Stimulated activated CD4-positive, alpha-beta T cell treated with anti-CD3 and anti-CD28 coated beads, Interleukin-1b, Interleukin-23, amount 100 ng/mL, for 1 hour (primary cell): ENCODE results near the gene GGTLC3.
"Not testable (repeated sequence)": the region's sequence is repeated elsewhere in the genome, so short reads cannot be mapped to it uniquely, and the experiment has no call there.

Source experiments
- DNase-seq, 2 donors: peaks; one replicate each; pipeline ENCODE4 v3.0.0-alpha.2; 2020; ENCODE audit warnings: low read depth in 2 of 2

GGTLC3 gene

GRCh38 chr22:18518061-18518460, at the start of gene GGTLC3:
TSS of gene GGTLC3 (minus strand) at chr22:18518161. CDS start at chr22:18517897, 264 bp downstream.
- DNase-seq, result not testable (repeated sequence)

GRCh38 chr22:18560099-18560974, 42.4 kb upstream of the GGTLC3 start:
- not testable (repeated sequence) for DNase-seq

GRCh38 chr22:18558939-18559338, 41.0 kb upstream of the GGTLC3 start:
- DNase-seq, result not testable (repeated sequence)

GRCh38 chr22:18558516-18558915, 40.6 kb upstream of the GGTLC3 start:
- not testable (repeated sequence) for DNase-seq

- DNase-seq, result not testable (repeated sequence)
Measured at GRCh38 chr22:18554280-18555256, 36.6 kb upstream of the GGTLC3 start.

- DNase-seq, result not testable (repeated sequence)
Measured at GRCh38 chr22:18552839-18553597, 35.1 kb upstream of the GGTLC3 start.

GRCh38 chr22:18551046-18551445, 33.1 kb upstream of the GGTLC3 start:
- not testable (repeated sequence) for DNase-seq

- DNase-seq, result not testable (repeated sequence)
Measured at GRCh38 chr22:18549458-18550179, 31.7 kb upstream of the GGTLC3 start.

- DNase-seq, result not testable (repeated sequence)
Measured at GRCh38 chr22:18544615-18545014, 26.7 kb upstream of the GGTLC3 start.

- DNase-seq, result not testable (repeated sequence)
Measured at GRCh38 chr22:18543400-18543799, 25.4 kb upstream of the GGTLC3 start.

- DNase-seq, result not testable (repeated sequence)
Measured at GRCh38 chr22:18539994-18540393, 22.0 kb upstream of the GGTLC3 start.

GRCh38 chr22:18534315-18534714, 16.4 kb upstream of the GGTLC3 start:
- not testable (repeated sequence) for DNase-seq

GRCh38 chr22:18533633-18534032, 15.7 kb upstream of the GGTLC3 start:
- not testable (repeated sequence) for DNase-seq

GRCh38 chr22:18529416-18530145, 11.6 kb upstream of the GGTLC3 start:
- not testable (repeated sequence) for DNase-seq

- DNase-seq, result peak; percentile 89 to 93
Measured at GRCh38 chr22:18528597-18529415, 10.8 kb upstream of the GGTLC3 start.

- not testable (repeated sequence) for DNase-seq
Measured at GRCh38 chr22:18527752-18528596, 10.0 kb upstream of the GGTLC3 start, which contains the start of gene TMEM191B. TSS of gene TMEM191B (plus strand) at chr22:18527802. CDS start at chr22:18527981, 179 bp downstream.

GRCh38 chr22:18523328-18523727, 5.4 kb upstream of the GGTLC3 start:
- not testable (repeated sequence) for DNase-seq

GRCh38 chr22:18522762-18523161, 4.8 kb upstream of the GGTLC3 start:
- DNase-seq, result not testable (repeated sequence)
